Natural killer cell treated with Interleukin-12 subunit alpha and Interleukin-12 subunit beta and Interleukin-15 and Interleukin-18, amount 100 ng/mL, for 72 hours (primary cell): ENCODE results near the gene SFI1. TPM values are rescaled to one million over a fixed set of nuclear protein-coding genes. Genes with fewer than 3 reads are reported as not detected.

Experiments
- ATAC-seq, 2 donors: fragments of 150-1000 bp; cut with Tn5 transposase in 1 of 2; sonication (Bioruptor Pico), chemical (Tn5 transposase) in 1 of 2; 2 replicates each; pipeline ENCODE4 v1.10.0; 2021
- DNase-seq: peaks from one replicate; pipeline ENCODE4 v3.0.0; 2022; ENCODE audit warnings: low spot score
- H3K27ac Mint-ChIP-seq, 2 donors: 1 replicate in 1 of 2; 2 replicates in 1 of 2; pipeline ENCODE4 v1.8.0; 2022; ENCODE audit warnings: mixed read lengths in 2 of 2, mild to moderate bottlenecking in 1 of 2, moderate library complexity in 1 of 2
- H3K27me3 Mint-ChIP-seq, 2 donors: 1 replicate in 1 of 2; 2 replicates in 1 of 2; pipeline ENCODE4 v1.8.0; 2022; ENCODE audit warnings: mixed read lengths in 2 of 2
- H3K36me3 Mint-ChIP-seq: one replicate; pipeline ENCODE4 v1.8.0; 2022; ENCODE audit warnings: mixed read lengths
- H3K4me1 Mint-ChIP-seq, 2 donors: 1 replicate in 1 of 2; 2 replicates in 1 of 2; pipeline ENCODE4 v1.8.0; 2022; ENCODE audit warnings: low read depth in 2 of 2, mixed read lengths in 2 of 2, mild to moderate bottlenecking in 1 of 2
- H3K4me3 Mint-ChIP-seq: one replicate; pipeline ENCODE4 v1.8.0; 2022; ENCODE audit warnings: mixed read lengths
- H3K9me3 Mint-ChIP-seq: 2 replicates; pipeline ENCODE4 v1.8.0; 2022; ENCODE audit warnings: mixed read lengths
- total RNA-seq, 2 donors: library from RNA; stranded (reverse); gene quantifications; one replicate each; pipeline ENCODE4 v1.2.3, GENCODE V29; 2022

SFI1 gene
- total RNA-seq, 2 donors from 2014 or later: 213 to 332 TPM

GRCh38 chr22:31615491-31615860 lies 119.1 kb downstream of the SFI1 start:
- peak in 1 of 2 donors; percentile 25 for ATAC-seq
- Mint-ChIP-seq H3K36me3 (peaks cover 7% of the 10 kb centered on the region), H3K4me1 (peaks cover 13 to 29% of the 10 kb centered on the region in 2 donors), H3K27me3 (no peaks in the 10 kb centered on the region), H3K27ac (peak overlapping the region; percentile 78 to 89), H3K9me3 (no peaks in the 10 kb centered on the region), H3K4me3 (peak overlapping the region; percentile 50)
- peak; percentile 56 for DNase-seq

GRCh38 chr22:31615940-31616314 lies 119.6 kb downstream of the SFI1 start:
- H3K27ac Mint-ChIP-seq: peak overlapping the region; percentile 78 to 89
- H3K4me3 Mint-ChIP-seq: peak overlapping the region; percentile 50
- H3K36me3 Mint-ChIP-seq: peaks cover 7% of the 10 kb centered on the region
- peaks cover 13 to 30% of the 10 kb centered on the region in 2 donors for H3K4me1 Mint-ChIP-seq
- DNase-seq: peak; percentile 40
- H3K27me3 Mint-ChIP-seq: no peaks in the 10 kb centered on the region
- H3K9me3 Mint-ChIP-seq: no peaks in the 10 kb centered on the region
- ATAC-seq: peak; percentile 32 to 34

GRCh38 chr22:31616315-31616980 lies 120.1 kb downstream of the SFI1 start:
- DNase-seq: peak; percentile 79

GRCh38 chr22:31618057-31618456 lies 121.7 kb downstream of the SFI1 start:
- H3K27me3 Mint-ChIP-seq: no peaks in the 10 kb centered on the region
- no peak overlapping the region for H3K4me3 Mint-ChIP-seq
- ATAC-seq: no peak
- DNase-seq: no peak
- no peaks in the 10 kb centered on the region for H3K9me3 Mint-ChIP-seq
- H3K27ac Mint-ChIP-seq: peak overlapping the region in 1 of 2 donors; percentile 89
- peaks cover 19 to 39% of the 10 kb centered on the region in 2 donors for H3K4me1 Mint-ChIP-seq
- H3K36me3 Mint-ChIP-seq: peaks cover 7% of the 10 kb centered on the region

More at GRCh38 chr22:31616315-31616980, 120.1 kb downstream of the SFI1 start:
- peak overlapping the region; percentile 78 to 89 for H3K27ac Mint-ChIP-seq
- H3K9me3 Mint-ChIP-seq: no peaks in the 10 kb centered on the region
- peaks cover 7% of the 10 kb centered on the region for H3K36me3 Mint-ChIP-seq
- ATAC-seq: peak; percentile 76 to 86
- no peaks in the 10 kb centered on the region for H3K27me3 Mint-ChIP-seq
- no peak overlapping the region for H3K4me3 Mint-ChIP-seq
- peaks cover 13 to 31% of the 10 kb centered on the region in 2 donors for H3K4me1 Mint-ChIP-seq

GRCh38 chr22:31618471-31619176 lies 122.3 kb downstream of the SFI1 start:
- H3K4me3 Mint-ChIP-seq: no peak overlapping the region
- H3K9me3 Mint-ChIP-seq: no peaks in the 10 kb centered on the region
- peaks cover 19 to 39% of the 10 kb centered on the region in 2 donors for H3K4me1 Mint-ChIP-seq
- DNase-seq (no peak), ATAC-seq (no peak)
- peak overlapping the region in 1 of 2 donors; percentile 63 for H3K27ac Mint-ChIP-seq
- peaks cover 7% of the 10 kb centered on the region for H3K36me3 Mint-ChIP-seq
- H3K27me3 Mint-ChIP-seq: no peaks in the 10 kb centered on the region

GRCh38 chr22:31619611-31620300 lies 123.4 kb downstream of the SFI1 start:
- no peak for ATAC-seq
- H3K36me3 Mint-ChIP-seq: peaks cover 7% of the 10 kb centered on the region
- no peak overlapping the region for H3K4me3 Mint-ChIP-seq
- DNase-seq: no peak
- H3K9me3 Mint-ChIP-seq: no peaks in the 10 kb centered on the region
- peaks cover 19 to 36% of the 10 kb centered on the region in 2 donors for H3K4me1 Mint-ChIP-seq
- no peaks in the 10 kb centered on the region for H3K27me3 Mint-ChIP-seq
- H3K27ac Mint-ChIP-seq: peak overlapping the region; percentile 18 to 63

- Mint-ChIP-seq H3K27me3 (no peaks in the 10 kb centered on the region), H3K4me3 (no peak overlapping the region), H3K27ac (peak overlapping the region; percentile 35 to 75), H3K4me1 (peaks cover 13 to 35% of the 10 kb centered on the region in 2 donors), H3K36me3 (peaks cover 7% of the 10 kb centered on the region), H3K9me3 (no peaks in the 10 kb centered on the region)
- ATAC-seq (no peak), DNase-seq (no peak)
Measured at GRCh38 chr22:31620756-31621480, 124.6 kb downstream of the SFI1 start.

GRCh38 chr22:31621507-31622124 lies 125.3 kb downstream of the SFI1 start:
- no peak for DNase-seq
- H3K4me1 Mint-ChIP-seq: peaks cover 9 to 32% of the 10 kb centered on the region in 2 donors
- H3K36me3 Mint-ChIP-seq: peaks cover 7% of the 10 kb centered on the region
- ATAC-seq: peak; percentile 39 to 52
- H3K27me3 Mint-ChIP-seq: no peaks in the 10 kb centered on the region
- no peaks in the 10 kb centered on the region for H3K9me3 Mint-ChIP-seq
- peak overlapping the region; percentile 35 to 75 for H3K27ac Mint-ChIP-seq
- no peak overlapping the region for H3K4me3 Mint-ChIP-seq

- ATAC-seq: no peak
Measured at GRCh38 chr22:31622980-31623379, 126.6 kb downstream of the SFI1 start.

GRCh38 chr22:31623592-31624304 lies 127.4 kb downstream of the SFI1 start:
- Mint-ChIP-seq H3K4me1 (peaks cover 14 to 47% of the 10 kb centered on the region in 2 donors), H3K4me3 (no peak overlapping the region), H3K36me3 (peaks cover 7% of the 10 kb centered on the region), H3K9me3 (no peaks in the 10 kb centered on the region), H3K27me3 (no peaks in the 10 kb centered on the region), H3K27ac (peak overlapping the region in 1 of 2 donors; percentile 82)
- ATAC-seq (no peak), DNase-seq (no peak)

More at GRCh38 chr22:31622980-31623379, 126.6 kb downstream of the SFI1 start:
- Mint-ChIP-seq H3K4me3 (no peak overlapping the region), H3K36me3 (peaks cover 7% of the 10 kb centered on the region), H3K9me3 (no peaks in the 10 kb centered on the region), H3K4me1 (peaks cover 9 to 40% of the 10 kb centered on the region in 2 donors), H3K27ac (peak overlapping the region in 1 of 2 donors; percentile 75), H3K27me3 (no peaks in the 10 kb centered on the region)
- DNase-seq: no peak

- Mint-ChIP-seq H3K36me3 (no peaks in the 10 kb centered on the region), H3K4me1 (peaks cover 21 to 54% of the 10 kb centered on the region in 2 donors), H3K27ac (peak overlapping the region; percentile 58 to 82), H3K9me3 (no peaks in the 10 kb centered on the region), H3K4me3 (no peak overlapping the region), H3K27me3 (no peaks in the 10 kb centered on the region)
- ATAC-seq (no peak), DNase-seq (no peak)
Measured at GRCh38 chr22:31625257-31625640, 128.9 kb downstream of the SFI1 start.

GRCh38 chr22:31625661-31626426 lies 129.5 kb downstream of the SFI1 start:
- DNase-seq (no peak), ATAC-seq (no peak)
- H3K36me3 Mint-ChIP-seq: no peaks in the 10 kb centered on the region
- no peak overlapping the region for H3K4me3 Mint-ChIP-seq
- peak overlapping the region; percentile 55 to 85 for H3K27ac Mint-ChIP-seq
- peaks cover 21 to 52% of the 10 kb centered on the region in 2 donors for H3K4me1 Mint-ChIP-seq
- H3K9me3 Mint-ChIP-seq: no peaks in the 10 kb centered on the region
- no peaks in the 10 kb centered on the region for H3K27me3 Mint-ChIP-seq
